H9 (cell line): ENCODE data around the gene EIF3M. TPM values are rescaled to one million over a fixed set of nuclear protein-coding genes. Genes with fewer than 3 reads are reported as not detected.
A peak's percentile ranks its signal among the peaks of the same experiment; 100 is the strongest.

Experiments
- DNase-seq: peaks from one replicate; pipeline ENCODE4 v3.0.0-alpha.2; 2017
- H2AFZ ChIP-seq: one replicate; pipeline ENCODE4 v1.6.1; 2013; ENCODE audit warnings: mild to moderate bottlenecking, low read length, control low read depth, moderate library complexity
- H2AK5ac ChIP-seq: 2 replicates; pipeline ENCODE4 v1.6.1; 2013; ENCODE audit warnings: low read length, control low read depth, mixed read lengths; ENCODE audit not compliant: insufficient read length
- H2BK120ac ChIP-seq: one replicate; pipeline ENCODE4 v1.6.1; 2013; ENCODE audit warnings: low read depth, mild to moderate bottlenecking, low read length, control low read depth, inconsistent platforms; ENCODE audit not compliant: poor library complexity, severe bottlenecking
- H2BK12ac ChIP-seq: 2 replicates; pipeline ENCODE4 v1.6.1; 2013; ENCODE audit warnings: low read length, control low read depth, mixed read lengths, low read depth; ENCODE audit not compliant: insufficient read length
- H2BK15ac ChIP-seq: 2 replicates; pipeline ENCODE4 v1.6.1; 2013; ENCODE audit warnings: low read depth, low read length, control low read depth
- H2BK20ac ChIP-seq: one replicate; pipeline ENCODE4 v1.6.1; 2013; ENCODE audit warnings: low read depth, mild to moderate bottlenecking, low read length, control low read depth, inconsistent platforms; ENCODE audit not compliant: poor library complexity, severe bottlenecking
- H2BK5ac ChIP-seq: 2 replicates; pipeline ENCODE4 v1.6.1; 2013; ENCODE audit warnings: low read length, control low read depth, mixed read lengths; ENCODE audit not compliant: insufficient read length
- H3K14ac ChIP-seq: 2 replicates; pipeline ENCODE4 v1.6.1; 2013; ENCODE audit warnings: low read length, control low read depth; ENCODE audit not compliant: insufficient read depth
- H3K18ac ChIP-seq: 2 replicates; pipeline ENCODE4 v1.6.1; 2013; ENCODE audit warnings: low read depth, mild to moderate bottlenecking, mixed read lengths, low read length, control low read depth; ENCODE audit not compliant: insufficient read length
- H3K23ac ChIP-seq: 2 replicates; pipeline ENCODE4 v1.6.1; 2013; ENCODE audit warnings: low read length, control low read depth, mixed read lengths, low read depth; ENCODE audit not compliant: insufficient read length
- H3K23me2 ChIP-seq: 2 replicates; pipeline ENCODE4 v1.6.1; 2013; ENCODE audit warnings: low read depth, mild to moderate bottlenecking, mixed read lengths, low read length, control low read depth; ENCODE audit not compliant: insufficient read length, poor library complexity, severe bottlenecking
- H3K27ac ChIP-seq: 2 replicates; pipeline ENCODE4 v1.5.1; 2013; ENCODE audit warnings: low read length, control low read depth, mixed read lengths, low read depth; ENCODE audit not compliant: insufficient read length
- H3K27me3 ChIP-seq: 2 replicates; pipeline ENCODE4 v1.6.1; 2013; ENCODE audit warnings: low read length, control low read depth, inconsistent platforms; ENCODE audit not compliant: insufficient read depth
- H3K4ac ChIP-seq: 2 replicates; pipeline ENCODE4 v1.6.1; 2013; ENCODE audit warnings: low read depth, mild to moderate bottlenecking, control low read depth, inconsistent platforms, low read length, moderate library complexity
- H3K4me1 ChIP-seq: 2 replicates; pipeline ENCODE4 v1.6.1; 2013; ENCODE audit warnings: low read length, control low read depth, inconsistent platforms; ENCODE audit not compliant: insufficient read depth
- H3K4me2 ChIP-seq: 2 replicates; pipeline ENCODE4 v1.6.1; 2013; ENCODE audit warnings: low read length, control low read depth, mixed read lengths; ENCODE audit not compliant: insufficient read length, insufficient read depth
- H3K56ac ChIP-seq: 2 replicates; pipeline ENCODE4 v1.6.1; 2013; ENCODE audit warnings: low read depth, mild to moderate bottlenecking, mixed read lengths, low read length, control low read depth; ENCODE audit not compliant: insufficient read length
- H3K79me1 ChIP-seq: 2 replicates; pipeline ENCODE4 v1.6.1; 2013; ENCODE audit warnings: low read depth, mild to moderate bottlenecking, moderate library complexity, low read length, control low read depth, inconsistent platforms; ENCODE audit not compliant: insufficient read depth, poor library complexity, severe bottlenecking
- H3K79me2 ChIP-seq: 2 replicates; pipeline ENCODE4 v1.6.1; 2013; ENCODE audit warnings: low read length, control low read depth, inconsistent platforms; ENCODE audit not compliant: insufficient read depth
- H3K9ac ChIP-seq: 2 replicates; pipeline ENCODE4 v1.6.1; 2013; ENCODE audit warnings: low read length, control low read depth, mixed read lengths; ENCODE audit not compliant: insufficient read length; ENCODE audit errors: extremely low read depth
- H3K9me3 ChIP-seq: one replicate; pipeline ENCODE4 v1.6.1; 2013; ENCODE audit warnings: low read depth, low read length, inconsistent platforms; ENCODE audit not compliant: control insufficient read depth
- H3T11ph ChIP-seq: one replicate; pipeline ENCODE4 v1.6.1; 2013; ENCODE audit warnings: mild to moderate bottlenecking, low read length, control low read depth, inconsistent platforms
- H4K20me1 ChIP-seq: one replicate; pipeline ENCODE4 v1.6.1; 2013; ENCODE audit not compliant: control insufficient read depth, insufficient read length, insufficient read depth
- H4K5ac ChIP-seq: 2 replicates; pipeline ENCODE4 v1.6.1; 2013; ENCODE audit warnings: low read depth, mild to moderate bottlenecking, mixed read lengths, low read length, control low read depth; ENCODE audit not compliant: insufficient read length
- H4K8ac ChIP-seq: replicated peaks from 2 replicates; pipeline ENCODE4 v1.6.1; 2013; ENCODE audit warnings: low read length, control low read depth, mixed read lengths, low read depth; ENCODE audit not compliant: insufficient read length
- H4K91ac ChIP-seq: 2 replicates; pipeline ENCODE4 v1.6.1; 2013; ENCODE audit warnings: low read depth, mild to moderate bottlenecking, moderate library complexity, mixed read lengths, low read length, control low read depth; ENCODE audit not compliant: insufficient read length
- H3K27ac Mint-ChIP-seq, 3 experiments: 2 replicates in 2 of 3; 3 replicates in 1 of 3; pipeline ENCODE4 v1.8.0; 2020 to 2021; ENCODE audit warnings: mixed read lengths in 3 of 3, mild to moderate bottlenecking in 1 of 3, moderate library complexity in 1 of 3
- H3K27me3 Mint-ChIP-seq: 2 replicates; pipeline ENCODE4 v1.8.0; 2021; ENCODE audit warnings: low read depth, mild to moderate bottlenecking, moderate library complexity, mixed read lengths
- H3K36me3 Mint-ChIP-seq, 3 experiments: 2 replicates in 2 of 3; 3 replicates in 1 of 3; pipeline ENCODE4 v1.8.0; 2020 to 2021; ENCODE audit warnings: low read depth in 3 of 3, mixed read lengths in 3 of 3; ENCODE audit not compliant: insufficient read depth in 1 of 3
- H3K4me1 Mint-ChIP-seq, 2 experiments: 2 replicates each; pipeline ENCODE4 v1.8.0; 2020; ENCODE audit warnings: mixed read lengths in 2 of 2
- H3K4me3 Mint-ChIP-seq, 2 experiments: 2 replicates in 1 of 2; 3 replicates in 1 of 2; pipeline ENCODE4 v1.8.0; 2020 to 2021; ENCODE audit warnings: mild to moderate bottlenecking in 2 of 2, mixed read lengths in 2 of 2, moderate library complexity in 1 of 2
- H3K9me3 Mint-ChIP-seq, 2 experiments: 2 replicates in 1 of 2; 3 replicates in 1 of 2; pipeline ENCODE4 v1.8.0; 2020; ENCODE audit warnings: mild to moderate bottlenecking in 2 of 2, mixed read lengths in 2 of 2, moderate library complexity in 1 of 2
- CTCF ChIP-seq: fragments of 200-600 bp; sonication (generic); conservative IDR thresholded peaks from 3 replicates; pipeline ENCODE4 v1.8.0; 2021; ENCODE audit warnings: antibody characterized with exemption, mild to moderate bottlenecking
- WGBS: extraction: QIAGEN DNeasy Blood & Tissue Kit; methylation state at CpG from one replicate; pipeline ENCODE4 v1.1.7; 2013; ENCODE audit warnings: missing lambda C conversion rate, low lambda C conversion rate, mixed read lengths; ENCODE audit not compliant: insufficient read length; ENCODE audit errors: extremely low coverage; 5-methylcytosine and 5-hydroxymethylcytosine counted together
- total RNA-seq: library from RNA; stranded (reverse); gene quantifications from 2 replicates; pipeline ENCODE4 v1.2.1, GENCODE V29; 2021

Gene EIF3M
- total RNA-seq, 1 experiment from 2014 or later, result 365 TPM

DNA sequence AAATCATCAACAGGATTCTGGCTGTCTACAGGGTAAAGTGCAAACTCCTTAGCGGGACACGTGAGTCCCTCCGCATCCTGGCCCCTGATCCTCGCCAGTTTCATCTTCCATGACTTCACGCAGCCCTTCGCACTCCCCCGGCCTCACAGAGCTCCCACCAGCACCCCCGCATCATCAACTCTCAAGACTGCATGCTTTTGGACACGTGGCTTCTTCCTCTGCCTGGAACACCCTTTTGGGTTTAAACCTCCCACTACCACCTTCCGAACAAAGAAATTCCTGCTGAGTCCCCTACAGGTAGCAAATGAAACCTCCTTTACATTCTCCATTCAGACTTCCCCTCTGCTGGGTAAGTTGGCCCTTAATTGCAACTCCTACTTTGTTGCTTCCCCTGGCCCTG, 12.6 kb upstream of the EIF3M start:
- H4K5ac ChIP-seq, result no peak overlapping the region
- H3K9me3 ChIP-seq, result no peaks in the 10 kb centered on the region
- no peaks in the 10 kb centered on the region for H3K79me1 ChIP-seq
- peak overlapping the region; percentile 65; the same call in 1 of the 2 replicates for H3K14ac ChIP-seq
- H3K4me2 ChIP-seq, result no peak overlapping the region
- H3K18ac ChIP-seq, result peak overlapping the region; percentile 82
- no peak overlapping the region for H4K91ac ChIP-seq
- peak overlapping the region; percentile 69 for H2AFZ ChIP-seq
- no peak overlapping the region for H2BK120ac ChIP-seq
- no peak overlapping the region for H3K4ac ChIP-seq
- no peak overlapping the region for H2BK20ac ChIP-seq
- no peak overlapping the region for H3K23ac ChIP-seq
- H3K56ac ChIP-seq, result no peak overlapping the region
- WGBS, result no CpG with 5 or more reads among the region's 10 CpGs
- H3K9ac ChIP-seq, result no peak overlapping the region
- peak overlapping the region; percentile 74 for H2BK12ac ChIP-seq
- H3K4me3 Mint-ChIP-seq, result no peak overlapping the region
- DNase-seq, result peak; percentile 50
- peak overlapping the region in 1 of 3 experiments; percentile 20; a peak in 1 of 7 replicates for H3K27ac Mint-ChIP-seq
- peaks cover 16% of the 10 kb centered on the region for H3K27me3 Mint-ChIP-seq
- H3K4me1 Mint-ChIP-seq, result peaks cover 9 to 10% of the 10 kb centered on the region in 2 experiments
- no peaks in the 10 kb centered on the region for H4K20me1 ChIP-seq
- H2AK5ac ChIP-seq, result no peak overlapping the region
- no peak overlapping the region for H3T11ph ChIP-seq
- no peaks in the 10 kb centered on the region for H3K27me3 ChIP-seq
- no peak overlapping the region for H2BK5ac ChIP-seq
- no peaks in the 10 kb centered on the region for H3K23me2 ChIP-seq
- no peaks in the 10 kb centered on the region for H3K79me2 ChIP-seq
- peak; percentile 50; the same call in 1 of the 3 replicates for TF ChIP-seq CTCF
- H3K27ac ChIP-seq, result no peak overlapping the region
- H3K36me3 Mint-ChIP-seq, result no peaks in the 10 kb centered on the region; a peak in 1 of 7 replicates
- H3K4me1 ChIP-seq, result peaks cover 6% of the 10 kb centered on the region; the same call in 1 of the 2 replicates
- no peak overlapping the region for H4K8ac ChIP-seq
- no peak overlapping the region for H2BK15ac ChIP-seq
- H3K9me3 Mint-ChIP-seq, result peaks cover 0 to 5% of the 10 kb centered on the region in 2 experiments; a peak in 2 of 5 replicates
